Stimulated activated CD4-positive, alpha-beta T cell treated with anti-CD3 and anti-CD28 coated beads, Interleukin-15, amount 100 ng/mL, for 1 hour (primary cell): Measurements from ENCODE around the gene PIGB.
"Not testable (repeated sequence)": the region's sequence is repeated elsewhere in the genome, so short reads cannot be mapped to it uniquely, and the experiment has no call there.

Experiments used
- DNase-seq, 2 donors: peaks; one replicate each; pipeline ENCODE4 v3.0.0-alpha.2; 2020; ENCODE audit warnings: low read depth in 1 of 2, low spot score in 1 of 2

The PIGB gene

DNA sequence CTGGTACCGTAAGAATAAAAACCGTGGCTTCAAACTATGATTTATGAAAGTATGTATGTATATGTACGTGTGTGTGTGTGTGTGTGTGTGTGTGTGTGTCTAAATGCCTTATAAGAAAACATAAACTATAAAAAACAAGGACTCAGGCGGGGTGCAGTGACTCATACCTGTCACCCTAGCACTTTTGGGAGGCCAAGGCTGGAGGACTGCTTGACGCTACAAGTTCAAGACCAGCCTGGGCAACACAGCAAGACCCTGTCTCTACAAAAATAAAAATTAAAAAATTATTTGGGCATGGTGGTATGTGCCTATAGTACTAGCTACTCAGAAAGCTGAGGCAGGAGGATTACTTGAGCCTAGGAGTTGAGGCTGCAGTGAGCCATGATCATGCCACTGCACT, 60.1 kb downstream of the PIGB start:
- no peak for DNase-seq

DNA sequence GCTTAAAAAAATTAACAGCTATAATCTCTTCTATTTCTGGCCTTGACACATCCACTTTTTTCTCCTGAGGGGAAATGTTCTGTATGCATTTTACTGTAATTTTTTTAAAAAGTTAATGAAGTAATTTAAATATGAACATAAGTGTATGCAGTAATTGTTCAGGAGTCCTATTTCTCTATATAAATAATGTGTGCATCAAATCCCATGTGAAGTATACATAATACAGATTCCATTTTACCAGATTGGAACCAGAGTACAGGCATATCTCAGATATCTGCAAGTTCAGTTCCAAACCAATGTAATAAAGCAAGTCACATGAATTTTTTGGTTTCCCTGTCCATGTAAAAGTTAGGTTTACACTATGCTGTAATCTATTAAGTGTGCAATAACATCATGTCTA, 62.6 kb downstream of the PIGB start:
- no peak for DNase-seq

DNA sequence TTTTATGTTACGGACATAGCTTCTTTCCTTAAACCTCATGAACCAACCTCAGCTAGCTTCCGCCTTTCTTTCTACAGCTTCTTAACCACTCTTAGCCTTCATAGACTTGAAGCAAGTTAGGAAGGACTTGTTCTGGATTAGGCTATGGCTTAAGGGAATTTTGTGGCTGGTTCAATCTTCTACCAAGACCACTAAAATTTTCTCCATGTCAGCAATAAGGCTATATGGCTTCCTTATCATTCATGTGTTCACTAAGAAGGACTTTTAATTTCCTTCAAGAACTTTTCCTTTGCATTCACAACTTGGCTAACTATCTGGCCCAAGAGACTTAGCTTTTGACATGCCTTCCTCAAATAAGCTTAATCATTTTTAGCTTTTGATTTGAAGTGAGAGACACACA, 64.7 kb downstream of the PIGB start:
- no peak for DNase-seq

DNA sequence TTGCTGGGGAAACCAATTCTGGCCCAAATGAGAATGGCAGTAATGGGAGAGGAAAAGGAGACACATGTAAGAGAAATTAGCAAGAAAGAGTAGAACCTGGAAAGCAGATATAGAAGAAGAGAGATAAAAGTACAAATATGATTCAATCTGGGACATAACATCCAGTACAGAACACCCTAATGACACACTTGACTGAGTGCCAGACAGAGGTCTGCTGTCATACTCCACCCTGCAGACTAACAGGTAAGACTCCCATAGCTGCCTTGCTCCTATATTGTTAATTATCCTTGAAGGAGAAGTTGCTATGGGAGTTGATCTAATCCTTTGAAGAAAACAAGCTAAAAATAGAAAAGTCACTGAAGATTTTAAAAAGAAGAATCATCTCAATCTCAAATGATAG, 68.0 kb downstream of the PIGB start:
- no peak for DNase-seq

DNA sequence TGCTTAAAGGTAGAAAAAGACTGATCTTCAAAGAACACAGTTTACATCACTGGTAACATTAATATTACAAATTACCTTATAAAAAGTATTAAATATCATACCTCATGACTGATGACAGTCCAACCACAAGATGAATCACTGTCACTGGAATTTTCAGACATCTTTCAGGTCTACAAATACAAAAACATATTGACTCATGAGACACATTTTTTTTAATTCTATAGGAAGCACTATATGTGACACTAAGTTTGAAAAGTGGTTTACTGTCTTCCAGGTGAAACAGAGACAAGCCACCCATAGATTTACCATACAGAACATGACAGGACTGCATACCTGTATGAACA, 70.2 kb downstream of the PIGB start:
- no peak for DNase-seq

DNA sequence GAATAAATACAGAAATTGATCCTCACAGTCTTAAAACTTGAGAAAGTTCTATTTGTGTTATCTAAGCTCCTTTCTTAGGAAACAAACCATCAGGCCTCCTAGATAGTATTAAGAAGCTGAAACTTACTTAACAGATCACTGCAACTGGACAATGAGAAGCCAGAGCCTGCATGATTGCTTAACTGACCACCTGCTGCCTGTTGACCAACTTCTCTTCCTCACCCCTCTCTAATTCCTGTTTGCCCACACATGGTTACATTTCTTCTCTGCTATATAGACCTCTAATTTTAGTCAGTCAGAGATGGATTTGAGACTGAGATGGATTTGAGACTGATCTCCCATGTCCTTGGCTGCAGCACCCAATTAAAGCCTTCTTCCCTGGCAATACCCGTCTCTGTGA, 75.7 kb downstream of the PIGB start:
- DNase-seq = no peak

DNA sequence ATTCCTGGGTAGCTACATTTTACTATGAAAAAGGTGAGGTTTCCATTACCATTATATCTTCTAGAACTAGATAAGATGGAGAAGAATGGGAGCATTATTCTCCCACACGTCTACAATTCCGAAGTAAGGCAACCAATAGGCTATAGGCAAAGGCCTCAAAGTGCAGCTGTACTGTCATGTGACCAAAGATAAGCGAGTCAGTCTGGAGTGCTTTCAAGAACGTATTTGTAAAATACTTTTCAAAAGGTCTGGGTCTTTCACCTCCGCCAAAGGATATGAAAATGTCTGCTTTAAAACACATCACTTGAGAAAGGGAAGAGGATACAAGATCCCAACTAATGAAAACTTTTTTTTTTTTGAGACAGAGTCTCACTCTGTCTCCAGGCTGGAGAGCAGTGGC, 79.2 kb downstream of the PIGB start:
- no peak for DNase-seq

DNA sequence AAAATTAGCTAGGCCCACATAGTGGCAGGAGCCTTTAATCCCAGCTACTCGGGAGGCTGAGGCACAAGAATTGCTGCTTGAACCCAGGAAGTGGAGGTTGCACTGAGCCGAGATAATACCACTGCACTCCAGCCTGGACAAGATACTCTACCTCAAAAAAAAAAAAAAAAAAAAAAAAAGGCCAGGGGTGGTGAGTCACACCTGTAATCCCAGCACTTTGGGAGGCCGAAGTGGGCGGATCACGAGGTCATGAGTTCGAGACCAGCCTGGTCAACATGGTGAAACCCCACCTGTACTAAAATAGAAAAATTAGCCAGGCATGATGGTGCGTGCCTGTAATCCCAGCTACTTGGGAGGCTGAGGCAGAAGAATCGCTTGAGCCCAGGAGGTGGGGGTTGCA, 81.0 kb downstream of the PIGB start:
- DNase-seq = not testable (repeated sequence)

DNA sequence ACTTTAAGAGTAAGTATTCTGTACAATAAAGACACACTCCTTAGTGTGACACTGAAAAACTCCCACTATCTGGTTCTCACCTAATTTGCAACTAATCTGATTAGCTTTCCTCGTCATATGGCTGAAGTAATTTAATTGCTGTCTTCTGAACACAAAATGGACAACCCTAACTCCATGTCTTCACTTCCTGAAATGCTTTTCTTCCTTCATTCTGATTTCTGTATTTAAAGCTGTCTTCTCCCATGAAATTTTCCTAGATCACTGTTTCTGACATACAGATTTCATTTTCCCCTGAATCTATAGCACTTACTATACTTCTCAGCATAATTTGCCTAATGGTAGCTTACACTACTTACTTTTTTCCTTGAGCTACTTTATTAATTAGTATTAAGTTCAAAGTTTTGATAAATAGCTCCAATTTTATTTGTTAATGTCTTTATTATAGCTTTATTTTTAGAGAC, 82.8 kb downstream of the PIGB start:
- DNase-seq = no peak

DNA sequence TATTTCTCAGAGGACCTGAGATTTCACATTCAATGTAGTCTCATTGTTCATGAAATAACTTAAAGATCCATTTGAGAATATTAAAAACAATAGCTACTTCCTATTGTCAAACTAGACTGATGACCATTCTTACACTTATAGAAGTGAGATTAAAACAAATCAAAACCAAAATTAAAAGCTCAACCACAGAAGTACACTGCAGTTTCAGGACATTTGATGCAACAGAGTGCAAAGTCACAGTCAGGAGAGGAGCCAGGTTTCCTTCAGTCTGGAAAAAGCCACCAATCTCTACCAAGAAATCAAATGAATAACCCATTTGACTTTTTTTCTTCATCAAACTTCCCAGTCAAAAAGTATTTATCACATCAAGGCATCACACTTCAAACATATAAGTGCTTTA, 83.7 kb downstream of the PIGB start:
- DNase-seq = no peak

DNA sequence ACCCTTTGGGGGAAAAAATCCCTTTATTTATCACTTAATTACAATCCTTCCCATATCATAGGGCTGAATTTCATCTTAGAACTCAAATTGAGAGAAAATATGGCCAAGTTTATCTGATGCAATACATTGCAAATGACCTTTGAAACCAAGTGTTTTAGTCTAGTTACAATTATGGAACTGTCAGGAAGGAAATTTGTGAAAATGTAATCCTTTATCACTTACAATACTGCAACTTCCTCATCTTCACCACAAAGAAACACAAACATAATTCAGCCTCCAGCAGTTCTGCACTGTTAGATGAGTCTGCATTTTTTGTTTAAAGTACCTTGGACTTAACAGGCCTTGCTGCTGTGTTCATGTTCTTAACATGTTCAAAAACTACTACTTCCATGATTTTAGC, 84.5 kb downstream of the PIGB start:
- DNase-seq = no peak
